ENCODE measurements around the gene LPP. TPM values are rescaled to one million over a fixed set of nuclear protein-coding genes. Genes with fewer than 3 reads are reported as not detected.

The LPP gene
- total RNA-seq, 1 donor from 2014 or later: 222 TPM

DNA sequence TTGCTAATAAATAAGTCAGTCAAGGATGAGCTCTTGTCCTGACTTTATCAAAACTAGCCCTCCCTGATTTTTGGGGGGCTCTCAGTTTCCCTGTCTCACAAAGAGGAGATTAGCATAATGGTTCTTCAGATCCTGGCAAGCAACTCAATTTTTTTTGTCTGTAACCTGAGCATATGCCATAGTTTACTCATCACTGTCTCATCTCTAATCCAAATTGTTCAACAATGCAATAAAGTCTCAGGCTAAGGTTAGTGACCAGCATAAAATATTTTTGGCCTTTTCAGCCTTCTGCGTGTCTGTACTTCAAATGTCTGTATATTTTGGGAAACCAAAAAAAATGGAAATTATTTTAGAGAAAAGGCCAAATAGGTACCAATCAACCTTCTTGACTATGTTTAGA is 552.2 kb downstream of the LPP start:
- H3K36me3 Mint-ChIP-seq (ENCODE audit: low read depth, unreplicated experiment): peaks cover 4% of the 10 kb centered on the region
- Histone ChIP-seq H3K4me3 (ENCODE audit: insufficient read depth, low read depth, low read length) (no peak overlapping the region), H3K27me3 (ENCODE audit: insufficient read depth, low read length) (no peaks in the 10 kb centered on the region), H3K9ac (ENCODE audit: low read length) (no peak overlapping the region), H3K36me3 (ENCODE audit: insufficient read depth, low read length) (peaks cover 10% of the 10 kb centered on the region), H3K27ac (ENCODE audit: low read depth, low read length) (peak overlapping the region; percentile 2), H3K9me3 (ENCODE audit: insufficient read depth, low read depth, low read length) (no peaks in the 10 kb centered on the region), H4K20me1 (ENCODE audit: insufficient read depth, low read length) (peaks cover 46% of the 10 kb centered on the region), H3K4me2 (ENCODE audit: low read length) (peak overlapping the region; percentile 20), H2AFZ (ENCODE audit: low read depth, low read length) (no peak overlapping the region), H3K4me1 (ENCODE audit: insufficient read depth, low read length) (peaks cover 4% of the 10 kb centered on the region), H3K79me2 (ENCODE audit: insufficient read depth, low read length) (peaks cover 22% of the 10 kb centered on the region)
- no peak for TF ChIP-seq EZH2 (IDR thresholded peaks at IDR 0.05; ENCODE audit: insufficient read depth, low read length)
- TF ChIP-seq, protein P1, sequence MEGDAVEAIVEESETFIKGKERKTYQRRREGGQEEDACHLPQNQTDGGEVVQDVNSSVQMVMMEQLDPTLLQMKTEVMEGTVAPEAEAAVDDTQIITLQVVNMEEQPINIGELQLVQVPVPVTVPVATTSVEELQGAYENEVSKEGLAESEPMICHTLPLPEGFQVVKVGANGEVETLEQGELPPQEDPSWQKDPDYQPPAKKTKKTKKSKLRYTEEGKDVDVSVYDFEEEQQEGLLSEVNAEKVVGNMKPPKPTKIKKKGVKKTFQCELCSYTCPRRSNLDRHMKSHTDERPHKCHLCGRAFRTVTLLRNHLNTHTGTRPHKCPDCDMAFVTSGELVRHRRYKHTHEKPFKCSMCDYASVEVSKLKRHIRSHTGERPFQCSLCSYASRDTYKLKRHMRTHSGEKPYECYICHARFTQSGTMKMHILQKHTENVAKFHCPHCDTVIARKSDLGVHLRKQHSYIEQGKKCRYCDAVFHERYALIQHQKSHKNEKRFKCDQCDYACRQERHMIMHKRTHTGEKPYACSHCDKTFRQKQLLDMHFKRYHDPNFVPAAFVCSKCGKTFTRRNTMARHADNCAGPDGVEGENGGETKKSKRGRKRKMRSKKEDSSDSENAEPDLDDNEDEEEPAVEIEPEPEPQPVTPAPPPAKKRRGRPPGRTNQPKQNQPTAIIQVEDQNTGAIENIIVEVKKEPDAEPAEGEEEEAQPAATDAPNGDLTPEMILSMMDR (IDR thresholded peaks at IDR 0.05; ENCODE audit: insufficient read depth, low read depth, low read length): no peak
- no peaks in the 10 kb centered on the region for H3K9me3 Mint-ChIP-seq (ENCODE audit: unreplicated experiment)
- H3K27me3 Mint-ChIP-seq (ENCODE audit: low read depth, unreplicated experiment): no peaks in the 10 kb centered on the region
- no peak overlapping the region for H3K27ac Mint-ChIP-seq (ENCODE audit: unreplicated experiment)
- peaks cover 7% of the 10 kb centered on the region for H3K4me1 Mint-ChIP-seq (ENCODE audit: low read depth, unreplicated experiment)
- DNase-seq (ENCODE audit: low read depth) (no peak), FAIRE-seq (no peak)
- no peak overlapping the region for H3K4me3 Mint-ChIP-seq (ENCODE audit: unreplicated experiment)

DNA sequence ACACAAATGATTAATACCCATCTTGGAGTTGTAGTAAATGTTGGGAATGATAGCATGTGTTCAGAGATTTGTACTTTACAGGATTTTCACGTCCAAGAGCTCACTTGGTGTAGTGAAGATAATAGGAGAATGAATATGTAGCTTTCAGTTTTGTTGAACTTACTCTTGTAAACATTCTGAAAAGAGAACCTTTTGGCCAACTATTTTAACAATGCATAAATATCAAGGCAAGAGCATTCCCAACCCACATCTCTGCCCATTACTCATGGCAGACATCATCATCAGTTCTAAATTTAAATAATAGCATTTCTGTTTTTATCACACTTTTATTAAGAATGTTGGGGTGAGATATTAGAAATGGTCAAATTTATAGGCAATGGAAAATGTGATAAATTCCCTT is 552.6 kb downstream of the LPP start:
- peak overlapping the region; percentile 20 for H3K4me2 ChIP-seq (ENCODE audit: low read length)
- no peaks in the 10 kb centered on the region for H3K9me3 Mint-ChIP-seq (ENCODE audit: unreplicated experiment)
- H3K4me3 ChIP-seq (ENCODE audit: insufficient read depth, low read depth, low read length): no peak overlapping the region
- H2AFZ ChIP-seq (ENCODE audit: low read depth, low read length): no peak overlapping the region
- H3K79me2 ChIP-seq (ENCODE audit: insufficient read depth, low read length): peaks cover 19% of the 10 kb centered on the region
- peaks cover 7% of the 10 kb centered on the region for H3K4me1 ChIP-seq (ENCODE audit: insufficient read depth, low read length)
- H3K36me3 Mint-ChIP-seq (ENCODE audit: low read depth, unreplicated experiment): peaks cover 4% of the 10 kb centered on the region
- no peaks in the 10 kb centered on the region for H3K27me3 Mint-ChIP-seq (ENCODE audit: low read depth, unreplicated experiment)
- H4K20me1 ChIP-seq (ENCODE audit: insufficient read depth, low read length): peaks cover 44% of the 10 kb centered on the region
- H3K27ac Mint-ChIP-seq (ENCODE audit: unreplicated experiment): no peak overlapping the region
- H3K27me3 ChIP-seq (ENCODE audit: insufficient read depth, low read length): no peaks in the 10 kb centered on the region
- H3K4me3 Mint-ChIP-seq (ENCODE audit: unreplicated experiment): no peak overlapping the region
- peak; percentile 49 for FAIRE-seq
- H3K9ac ChIP-seq (ENCODE audit: low read length): no peak overlapping the region
- H3K9me3 ChIP-seq (ENCODE audit: insufficient read depth, low read depth, low read length): no peaks in the 10 kb centered on the region
- peaks cover 10% of the 10 kb centered on the region for H3K36me3 ChIP-seq (ENCODE audit: insufficient read depth, low read length)
- peaks cover 9% of the 10 kb centered on the region for H3K4me1 Mint-ChIP-seq (ENCODE audit: low read depth, unreplicated experiment)
- TF ChIP-seq EZH2 (IDR thresholded peaks at IDR 0.05; ENCODE audit: insufficient read depth, low read length): no peak
- TF ChIP-seq, protein P1 (IDR thresholded peaks at IDR 0.05; ENCODE audit: insufficient read depth, low read depth, low read length): no peak
- peak; percentile 44 for DNase-seq (ENCODE audit: low read depth)
- peak overlapping the region; percentile 2 for H3K27ac ChIP-seq (ENCODE audit: low read depth, low read length)

DNA sequence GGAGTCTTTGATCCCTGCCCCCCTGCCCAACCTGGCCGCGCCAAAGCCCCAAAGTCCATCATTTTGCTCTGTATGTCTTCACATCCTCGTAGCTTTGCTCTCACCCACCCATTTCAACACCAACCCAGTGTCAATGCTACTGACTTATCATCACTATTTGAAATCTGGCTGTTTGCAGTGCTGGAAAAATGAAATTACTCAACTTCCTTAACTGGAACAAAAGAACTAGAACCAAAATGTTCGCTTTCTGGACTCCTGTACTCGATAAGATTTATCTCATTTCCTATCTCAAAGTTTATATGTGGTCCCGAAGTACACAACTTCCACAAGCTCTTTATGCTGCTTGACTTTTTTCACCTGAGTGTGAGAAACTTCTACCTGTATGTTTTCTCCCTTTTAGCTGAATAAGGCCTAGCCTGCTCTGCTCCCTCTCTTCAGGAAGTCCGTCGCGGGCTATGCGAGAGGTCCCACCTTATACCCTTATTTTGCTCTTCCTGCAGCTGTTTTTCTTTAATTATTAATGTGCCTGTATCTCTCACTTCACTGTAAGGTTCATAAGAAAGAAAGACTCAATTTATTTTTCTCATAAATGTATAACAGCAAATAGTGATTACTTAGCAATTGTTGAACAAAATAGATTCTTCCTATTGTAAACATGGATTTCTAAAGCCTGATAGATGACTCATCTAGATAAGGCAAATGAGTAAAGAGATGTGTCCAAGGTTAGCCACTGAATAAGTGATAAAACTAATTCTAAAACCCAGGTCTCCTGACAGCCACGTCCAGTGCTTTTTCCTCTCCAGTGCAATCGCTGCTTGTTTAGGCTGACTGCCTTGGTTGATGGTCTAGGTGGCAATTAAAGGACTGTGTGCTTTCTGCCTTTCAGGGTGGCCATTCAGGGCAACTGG is 553.7 kb downstream of the LPP start:
- H3K4me3 Mint-ChIP-seq (ENCODE audit: unreplicated experiment): no peak overlapping the region
- H3K4me1 ChIP-seq (ENCODE audit: insufficient read depth, low read length): peaks cover 18% of the 10 kb centered on the region
- H3K4me3 ChIP-seq (ENCODE audit: insufficient read depth, low read depth, low read length): no peak overlapping the region
- peaks cover 10% of the 10 kb centered on the region for H3K36me3 ChIP-seq (ENCODE audit: insufficient read depth, low read length)
- H3K4me2 ChIP-seq (ENCODE audit: low read length): no peak overlapping the region
- H3K27me3 Mint-ChIP-seq (ENCODE audit: low read depth, unreplicated experiment): no peaks in the 10 kb centered on the region
- H3K9ac ChIP-seq (ENCODE audit: low read length): no peak overlapping the region
- no peaks in the 10 kb centered on the region for H3K27me3 ChIP-seq (ENCODE audit: insufficient read depth, low read length)
- H3K36me3 Mint-ChIP-seq (ENCODE audit: low read depth, unreplicated experiment): peaks cover 4% of the 10 kb centered on the region
- no peak overlapping the region for H2AFZ ChIP-seq (ENCODE audit: low read depth, low read length)
- DNase-seq (ENCODE audit: low read depth) (no peak), FAIRE-seq (no peak)
- H3K27ac ChIP-seq (ENCODE audit: low read depth, low read length): no peak overlapping the region
- no peaks in the 10 kb centered on the region for H3K9me3 ChIP-seq (ENCODE audit: insufficient read depth, low read depth, low read length)
- TF ChIP-seq EZH2 (IDR thresholded peaks at IDR 0.05; ENCODE audit: insufficient read depth, low read length): no peak
- TF ChIP-seq, protein P1 (IDR thresholded peaks at IDR 0.05; ENCODE audit: insufficient read depth, low read depth, low read length): no peak
- peaks cover 18% of the 10 kb centered on the region for H3K4me1 Mint-ChIP-seq (ENCODE audit: low read depth, unreplicated experiment)
- H4K20me1 ChIP-seq (ENCODE audit: insufficient read depth, low read length): peaks cover 51% of the 10 kb centered on the region
- no peaks in the 10 kb centered on the region for H3K9me3 Mint-ChIP-seq (ENCODE audit: unreplicated experiment)
- H3K27ac Mint-ChIP-seq (ENCODE audit: unreplicated experiment): no peak overlapping the region
- peaks cover 17% of the 10 kb centered on the region for H3K79me2 ChIP-seq (ENCODE audit: insufficient read depth, low read length)
